ENCODE measurements around the gene TRIM24.

DNA sequence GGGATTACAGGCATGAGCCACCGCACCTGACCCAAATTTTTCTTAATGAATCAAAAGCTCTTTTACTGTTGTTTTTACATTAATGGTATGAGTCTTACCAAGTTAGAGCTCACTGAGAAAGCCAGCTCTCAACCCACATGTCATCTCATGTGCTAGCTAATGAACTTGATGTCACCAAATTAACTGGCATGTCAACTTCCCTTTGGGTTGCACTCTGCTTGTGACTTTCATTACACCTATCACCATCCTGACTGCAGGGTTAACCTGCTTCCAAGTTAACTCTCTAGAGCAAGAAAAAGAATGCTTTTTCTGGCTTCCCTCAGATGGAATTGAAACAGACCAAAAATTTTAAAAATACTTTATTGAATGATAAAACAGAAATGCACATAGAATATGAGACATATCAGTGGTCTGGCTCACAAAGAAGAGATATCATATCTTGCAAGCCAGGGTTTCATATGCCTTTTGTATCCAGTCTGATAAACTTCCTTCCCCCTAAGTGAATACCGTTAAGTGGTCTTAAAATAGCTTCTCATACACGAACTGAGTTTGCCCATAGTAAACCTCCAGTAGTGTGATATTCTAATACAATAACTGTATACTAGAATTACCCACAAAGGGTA is 42.9 kb upstream of the TRIM24 start:
- TF ChIP-seq, protein P1, sequence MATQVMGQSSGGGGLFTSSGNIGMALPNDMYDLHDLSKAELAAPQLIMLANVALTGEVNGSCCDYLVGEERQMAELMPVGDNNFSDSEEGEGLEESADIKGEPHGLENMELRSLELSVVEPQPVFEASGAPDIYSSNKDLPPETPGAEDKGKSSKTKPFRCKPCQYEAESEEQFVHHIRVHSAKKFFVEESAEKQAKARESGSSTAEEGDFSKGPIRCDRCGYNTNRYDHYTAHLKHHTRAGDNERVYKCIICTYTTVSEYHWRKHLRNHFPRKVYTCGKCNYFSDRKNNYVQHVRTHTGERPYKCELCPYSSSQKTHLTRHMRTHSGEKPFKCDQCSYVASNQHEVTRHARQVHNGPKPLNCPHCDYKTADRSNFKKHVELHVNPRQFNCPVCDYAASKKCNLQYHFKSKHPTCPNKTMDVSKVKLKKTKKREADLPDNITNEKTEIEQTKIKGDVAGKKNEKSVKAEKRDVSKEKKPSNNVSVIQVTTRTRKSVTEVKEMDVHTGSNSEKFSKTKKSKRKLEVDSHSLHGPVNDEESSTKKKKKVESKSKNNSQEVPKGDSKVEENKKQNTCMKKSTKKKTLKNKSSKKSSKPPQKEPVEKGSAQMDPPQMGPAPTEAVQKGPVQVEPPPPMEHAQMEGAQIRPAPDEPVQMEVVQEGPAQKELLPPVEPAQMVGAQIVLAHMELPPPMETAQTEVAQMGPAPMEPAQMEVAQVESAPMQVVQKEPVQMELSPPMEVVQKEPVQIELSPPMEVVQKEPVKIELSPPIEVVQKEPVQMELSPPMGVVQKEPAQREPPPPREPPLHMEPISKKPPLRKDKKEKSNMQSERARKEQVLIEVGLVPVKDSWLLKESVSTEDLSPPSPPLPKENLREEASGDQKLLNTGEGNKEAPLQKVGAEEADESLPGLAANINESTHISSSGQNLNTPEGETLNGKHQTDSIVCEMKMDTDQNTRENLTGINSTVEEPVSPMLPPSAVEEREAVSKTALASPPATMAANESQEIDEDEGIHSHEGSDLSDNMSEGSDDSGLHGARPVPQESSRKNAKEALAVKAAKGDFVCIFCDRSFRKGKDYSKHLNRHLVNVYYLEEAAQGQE (IDR thresholded peaks at IDR 0.05; ENCODE audit: insufficient read depth in 1 of 2, low read depth in 2 of 2, low read length in 2 of 2): no peak
- TF ChIP-seq SIN3A (IDR thresholded peaks at IDR 0.05; ENCODE audit: borderline replicate concordance, insufficient read depth, low read length): no peak
